Inferior parietal cortex (tissue), 1 donor: ENCODE data around the gene MBD5.
"Not testable (repeated sequence)": the region's sequence is repeated elsewhere in the genome, so short reads cannot be mapped to it uniquely, and the experiment has no call there.

Experiments used
- DNase-seq: peaks from one replicate; pipeline ENCODE4 v3.0.0-alpha.2; 2016; ENCODE audit errors: extremely low spot score

The MBD5 gene

GRCh38 chr2:148021059-148021861 is at the start of gene MBD5:
TSS of gene MBD5 (plus strand) at chr2:148021091.
- DNase-seq = no peak

GRCh38 chr2:147976102-147976501 is 44.8 kb upstream of the MBD5 start:
- no peak for DNase-seq

GRCh38 chr2:147977679-147978078 is 43.2 kb upstream of the MBD5 start:
- DNase-seq = no peak

- DNase-seq = no peak
These were observed 39.9 kb upstream of the MBD5 start for GRCh38 chr2:147980940-147981528.

- DNase-seq = no peak
These were observed 31.8 kb upstream of the MBD5 start for GRCh38 chr2:147989102-147989501.

- peak; percentile 53 for DNase-seq
These were observed 31.0 kb upstream of the MBD5 start for GRCh38 chr2:147989809-147990403.

- not testable (repeated sequence) for DNase-seq
These were observed 25.9 kb upstream of the MBD5 start for GRCh38 chr2:147994965-147995364.

GRCh38 chr2:147996828-147997227 is 24.1 kb upstream of the MBD5 start:
- no peak for DNase-seq

GRCh38 chr2:147998203-147998602 is 22.7 kb upstream of the MBD5 start:
- DNase-seq = no peak

GRCh38 chr2:147999126-147999525 is 21.8 kb upstream of the MBD5 start:
- no peak for DNase-seq

- no peak for DNase-seq
These were observed 20.8 kb upstream of the MBD5 start for GRCh38 chr2:148000095-148000494.

- not testable (repeated sequence) for DNase-seq
These were observed 18.5 kb upstream of the MBD5 start for GRCh38 chr2:148002420-148002819.

GRCh38 chr2:148006249-148007007 is 14.5 kb upstream of the MBD5 start:
- no peak for DNase-seq

GRCh38 chr2:148007219-148007900 is 13.5 kb upstream of the MBD5 start:
- DNase-seq = no peak

GRCh38 chr2:148008411-148008810 is 12.5 kb upstream of the MBD5 start:
- DNase-seq = not testable (repeated sequence)

GRCh38 chr2:148013876-148014275 is 7.0 kb upstream of the MBD5 start:
- DNase-seq = no peak

GRCh38 chr2:148014616-148015015 is 6.3 kb upstream of the MBD5 start:
- DNase-seq = no peak

GRCh38 chr2:148020111-148021058 is 506 bp upstream of the MBD5 start, which contains the start of gene ORC4:
TSS of gene ORC4 (minus strand) at chr2:148020737. CDS start at chr2:147975958, 44,779 bp downstream.
- peak; percentile 96 for DNase-seq

- peak; percentile 11 for DNase-seq
These were observed 995 bp downstream of the MBD5 start for GRCh38 chr2:148021886-148022285.

GRCh38 chr2:148022351-148022750 is 1.5 kb downstream of the MBD5 start:
- no peak for DNase-seq
